ENCODE measurements around the gene CRYM.
A peak's percentile ranks its signal among the peaks of the same experiment; 100 is the strongest.

CRYM gene

GRCh38 chr16:21264571-21265036 lies 13.5 kb downstream of the CRYM start:
- no peak for TF ChIP-seq CTCF (IDR thresholded peaks at IDR 0.05; ENCODE audit: insufficient read depth, low read depth, low read length, missing control alignments)
- H3K4me3 ChIP-seq (ENCODE audit: low read length): no peak overlapping the region
- no peak for DNase-seq (ENCODE audit: low read depth)

- no peak overlapping the region for H3K4me3 ChIP-seq (ENCODE audit: low read length)
- DNase-seq (ENCODE audit: low read depth): no peak
- TF ChIP-seq CTCF (IDR thresholded peaks at IDR 0.05; ENCODE audit: insufficient read depth, low read depth, low read length, missing control alignments): no peak
Measured at GRCh38 chr16:21263640-21264570, 14.2 kb downstream of the CRYM start.

- no peak for DNase-seq (ENCODE audit: low read depth)
- TF ChIP-seq CTCF (IDR thresholded peaks at IDR 0.05; ENCODE audit: insufficient read depth, low read depth, low read length, missing control alignments): no peak
Measured at GRCh38 chr16:21262779-21263639, 15.1 kb downstream of the CRYM start.

GRCh38 chr16:21260870-21261791 lies 17.0 kb downstream of the CRYM start:
- no peak for TF ChIP-seq CTCF (IDR thresholded peaks at IDR 0.05; ENCODE audit: insufficient read depth, low read depth, low read length, missing control alignments)
- peak; percentile 84 for DNase-seq (ENCODE audit: low read depth)
- H3K4me3 ChIP-seq (ENCODE audit: low read length): no peak overlapping the region

More at GRCh38 chr16:21262779-21263639, 15.1 kb downstream of the CRYM start:
- H3K4me3 ChIP-seq (ENCODE audit: low read length): no peak overlapping the region

- no peak for TF ChIP-seq CTCF (IDR thresholded peaks at IDR 0.05; ENCODE audit: insufficient read depth, low read depth, low read length, missing control alignments)
- no peak overlapping the region for H3K4me3 ChIP-seq (ENCODE audit: low read length)
- DNase-seq (ENCODE audit: low read depth): no peak
Measured at GRCh38 chr16:21257284-21257683, 20.8 kb downstream of the CRYM start.

GRCh38 chr16:21256636-21257035 lies 21.5 kb downstream of the CRYM start:
- no peak for DNase-seq (ENCODE audit: low read depth)
- TF ChIP-seq CTCF (IDR thresholded peaks at IDR 0.05; ENCODE audit: insufficient read depth, low read depth, low read length, missing control alignments): no peak
- H3K4me3 ChIP-seq (ENCODE audit: low read length): no peak overlapping the region
